GM23338 (cell line): ENCODE data around the gene AQP1. TPM values are rescaled to one million over a fixed set of nuclear protein-coding genes. Genes with fewer than 3 reads are reported as not detected.

Experiments
- ATAC-seq: fragments of 200-7000 bp; cut with Tn5 transposase; 3 replicates; pipeline ENCODE4 v1.9.1; 2020
- DNase-seq: peaks from one replicate; pipeline ENCODE4 v3.0.0-alpha.2; 2015; ENCODE audit warnings: low spot score
- H2AFZ ChIP-seq: fragments of 200-600 bp; sonication (generic); 2 replicates; pipeline ENCODE4 v1.8.0; 2016; ENCODE audit warnings: antibody characterized with exemption, mild to moderate bottlenecking, moderate library complexity
- H3F3A ChIP-seq: fragments of 200-600 bp; sonication (generic); replicated peaks from 2 replicates; pipeline ENCODE4 v1.8.0; 2017; ENCODE audit warnings: antibody characterized with exemption, mixed run types, low read depth
- H3K27ac ChIP-seq: fragments of 200-600 bp; sonication (generic); 2 replicates; pipeline ENCODE4 v1.6.1; 2016; ENCODE audit warnings: low read depth
- H3K27me3 ChIP-seq: fragments of 200-600 bp; sonication (generic); 2 replicates; pipeline ENCODE4 v1.8.0; 2016; ENCODE audit warnings: mild to moderate bottlenecking, mixed run types, moderate library complexity; ENCODE audit not compliant: insufficient read depth
- H3K36me3 ChIP-seq: fragments of 200-600 bp; sonication (generic); 2 replicates; pipeline ENCODE4 v1.8.0; 2016; ENCODE audit warnings: mild to moderate bottlenecking; ENCODE audit not compliant: insufficient read depth
- H3K4me1 ChIP-seq: fragments of 200-600 bp; sonication (generic); 2 replicates; pipeline ENCODE4 v1.8.0; 2016; ENCODE audit warnings: mild to moderate bottlenecking, moderate library complexity; ENCODE audit not compliant: insufficient read depth
- H3K4me2 ChIP-seq: fragments of 200-600 bp; sonication (generic); 2 replicates; pipeline ENCODE4 v1.7.1; 2017; ENCODE audit warnings: mixed run types
- H3K4me3 ChIP-seq: fragments of 200-600 bp; sonication (generic); 2 replicates; pipeline ENCODE4 v1.6.1; 2016; ENCODE audit warnings: mixed run types
- H3K79me2 ChIP-seq: fragments of 200-600 bp; sonication (generic); replicated peaks from 2 replicates; pipeline ENCODE4 v1.8.0; 2017; ENCODE audit warnings: mild to moderate bottlenecking; ENCODE audit not compliant: insufficient read depth
- H3K9me2 ChIP-seq: fragments of 200-600 bp; sonication (generic); 2 replicates; pipeline ENCODE4 v1.8.0; 2017; ENCODE audit not compliant: insufficient read depth
- H4K20me1 ChIP-seq: fragments of 200-600 bp; sonication (generic); replicated peaks from 2 replicates; pipeline ENCODE4 v1.8.0; 2017; ENCODE audit warnings: mild to moderate bottlenecking; ENCODE audit not compliant: insufficient read depth
- H3K27ac Mint-ChIP-seq: 2 replicates; pipeline ENCODE4 v1.8.0; 2020; ENCODE audit warnings: inconsistent platforms, mild to moderate bottlenecking, moderate library complexity, mixed read lengths
- H3K27me3 Mint-ChIP-seq: 3 replicates; pipeline ENCODE4 v1.8.0; 2022; ENCODE audit warnings: low read depth, mild to moderate bottlenecking, moderate library complexity, mixed read lengths, inconsistent platforms; ENCODE audit not compliant: insufficient read depth, poor library complexity
- H3K36me3 Mint-ChIP-seq: 3 replicates; pipeline ENCODE4 v1.8.0; 2021; ENCODE audit warnings: low read depth, mild to moderate bottlenecking, inconsistent platforms, moderate library complexity, mixed read lengths
- H3K4me1 Mint-ChIP-seq: 3 replicates; pipeline ENCODE4 v1.8.0; 2020; ENCODE audit warnings: mild to moderate bottlenecking, inconsistent platforms, mixed read lengths
- H3K4me3 Mint-ChIP-seq: 3 replicates; pipeline ENCODE4 v1.8.0; 2021; ENCODE audit warnings: moderate library complexity, mild to moderate bottlenecking, inconsistent platforms, mixed read lengths
- H3K9me3 Mint-ChIP-seq: 3 replicates; pipeline ENCODE4 v1.8.0; 2020; ENCODE audit warnings: moderate library complexity, mild to moderate bottlenecking, inconsistent platforms, mixed read lengths
- CREB1 ChIP-seq: fragments of 250-450 bp; sonication (Bioruptor Pico); IDR thresholded peaks from 2 replicates; pipeline ENCODE4 v1.5.0; 2020; ENCODE audit warnings: low read depth, mild to moderate bottlenecking, moderate library complexity
- EZH2 ChIP-seq: fragments of 200-600 bp; sonication (generic); IDR thresholded peaks from one replicate; pipeline ENCODE4 v1.8.0; 2017; ENCODE audit warnings: antibody characterized with exemption, mild to moderate bottlenecking, low read depth; ENCODE audit not compliant: unreplicated experiment
- EZH2phosphoT487 ChIP-seq: fragments of 200-600 bp; sonication (generic); IDR thresholded peaks from one replicate; pipeline ENCODE4 v1.8.1; 2018; ENCODE audit warnings: antibody characterized with exemption; ENCODE audit not compliant: unreplicated experiment
- JUNB ChIP-seq: IDR thresholded peaks from one replicate; pipeline ENCODE4 v1.6.1; 2016; ENCODE audit warnings: antibody characterized with exemption; ENCODE audit not compliant: unreplicated experiment
- NANOG ChIP-seq: IDR thresholded peaks from 2 replicates; pipeline ENCODE4 v1.6.1; 2016; ENCODE audit warnings: antibody characterized with exemption, borderline replicate concordance
- POLR2AphosphoS5 ChIP-seq: IDR thresholded peaks from 2 replicates; pipeline ENCODE4 v1.6.1; 2016; ENCODE audit warnings: antibody characterized with exemption, low read depth
- REST ChIP-seq: IDR thresholded peaks from one replicate; pipeline ENCODE4 v1.6.1; 2018; ENCODE audit warnings: antibody characterized with exemption; ENCODE audit not compliant: unreplicated experiment
- STAT1 ChIP-seq: IDR thresholded peaks from one replicate; pipeline ENCODE4 v1.6.1; 2016; ENCODE audit warnings: antibody characterized with exemption; ENCODE audit not compliant: unreplicated experiment
- ZNF114 ChIP-seq: fragments of 250-450 bp; sonication (Bioruptor Pico); IDR thresholded peaks from 2 replicates; pipeline ENCODE4 v1.5.0; 2020; ENCODE audit warnings: mild to moderate bottlenecking, moderate library complexity
- ZNF331 ChIP-seq: fragments of 250-450 bp; sonication (Bioruptor Pico); IDR thresholded peaks from 2 replicates; pipeline ENCODE4 v1.5.0; 2020; ENCODE audit warnings: low read depth, mild to moderate bottlenecking, moderate library complexity
- polyA plus RNA-seq: library from polyadenylated mRNA; unstranded; fragments of >200 nt; fragmentation: Nextera tagmentation; extraction: Ambion mirVana; gene quantifications from 2 replicates; pipeline ENCODE4 v1.2.1, GENCODE V29; 2016
- total RNA-seq: library from RNA; depleted of rRNA; stranded (reverse); fragments of >200 nt; shearing (Covaris generic); gene quantifications from 2 replicates; pipeline ENCODE4 v1.2.3, GENCODE V29; 2014
- TF ChIP-seq, protein P1 (sequence below): IDR thresholded peaks from 2 replicates; pipeline ENCODE4 v1.6.1; 2016; ENCODE audit warnings: antibody characterized with exemption
- TF ChIP-seq, protein P2 (sequence below): fragments of 250-450 bp; sonication (Bioruptor Pico); IDR thresholded peaks from 2 replicates; pipeline ENCODE4 v1.5.0; 2020; ENCODE audit warnings: mild to moderate bottlenecking, moderate library complexity
- TF ChIP-seq, protein P3 (sequence below), 2 experiments: fragments of 200-600 bp in 1 of 2; sonication (generic) in 1 of 2; conservative IDR thresholded peaks; 2 replicates each; pipeline versions ENCODE4 v1.5.1 to v1.6.1; 2016 to 2017; ENCODE audit warnings: antibody characterized with exemption in 2 of 2, low read depth in 2 of 2, mild to moderate bottlenecking in 2 of 2, moderate library complexity in 1 of 2

Gene AQP1
- total and polyA plus RNA-seq, 2 experiments from 2014 or later = 0.28 TPM; not detected in 1

DNA sequence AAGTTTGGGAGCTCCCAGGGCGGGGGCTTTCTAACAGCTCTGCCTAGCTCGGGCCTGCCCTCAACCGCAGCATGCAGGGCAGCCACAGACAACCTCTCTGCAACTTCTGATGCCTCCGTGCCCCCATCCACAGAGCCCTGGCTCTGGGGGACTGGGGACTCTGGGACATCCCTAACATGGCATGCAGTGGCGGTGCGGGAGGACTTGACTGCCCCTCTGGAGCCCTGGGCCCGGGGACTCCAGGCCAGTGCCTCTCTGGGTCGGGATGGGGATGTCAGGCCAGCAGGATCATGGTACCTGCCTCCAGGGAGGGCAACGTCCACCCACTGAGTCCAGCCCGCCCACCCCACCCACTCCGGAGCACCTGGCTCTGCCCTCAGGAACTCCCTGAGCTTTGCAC is 520 bp upstream of the AQP1 start:
- Mint-ChIP-seq H3K27me3 (peaks cover 10% of the 10 kb centered on the region), H3K4me1 (peaks cover 24% of the 10 kb centered on the region), H3K9me3 (no peaks in the 10 kb centered on the region), H3K27ac (no peak overlapping the region), H3K4me3 (no peak overlapping the region), H3K36me3 (no peaks in the 10 kb centered on the region; the same call in 2 of the 3 replicates)
- Histone ChIP-seq H3K36me3 (no peaks in the 10 kb centered on the region), H3K27ac (no peak overlapping the region), H3K9me2 (no peaks in the 10 kb centered on the region), H4K20me1 (no peaks in the 10 kb centered on the region), H3F3A (no peaks in the 10 kb centered on the region), H3K4me1 (no peaks in the 10 kb centered on the region), H2AFZ (no peak overlapping the region), H3K4me3 (no peak overlapping the region), H3K79me2 (no peaks in the 10 kb centered on the region), H3K27me3 (no peaks in the 10 kb centered on the region), H3K4me2 (no peak overlapping the region)
- ATAC-seq (no peak), DNase-seq (no peak)
- TF ChIP-seq EZH2phosphoT487 = no peak
- no peak for TF ChIP-seq REST
- TF ChIP-seq NANOG = no peak
- TF ChIP-seq, protein P1, sequence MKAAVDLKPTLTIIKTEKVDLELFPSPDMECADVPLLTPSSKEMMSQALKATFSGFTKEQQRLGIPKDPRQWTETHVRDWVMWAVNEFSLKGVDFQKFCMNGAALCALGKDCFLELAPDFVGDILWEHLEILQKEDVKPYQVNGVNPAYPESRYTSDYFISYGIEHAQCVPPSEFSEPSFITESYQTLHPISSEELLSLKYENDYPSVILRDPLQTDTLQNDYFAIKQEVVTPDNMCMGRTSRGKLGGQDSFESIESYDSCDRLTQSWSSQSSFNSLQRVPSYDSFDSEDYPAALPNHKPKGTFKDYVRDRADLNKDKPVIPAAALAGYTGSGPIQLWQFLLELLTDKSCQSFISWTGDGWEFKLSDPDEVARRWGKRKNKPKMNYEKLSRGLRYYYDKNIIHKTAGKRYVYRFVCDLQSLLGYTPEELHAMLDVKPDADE = no peak
- no peak for TF ChIP-seq JUNB
- TF ChIP-seq, protein P2, sequence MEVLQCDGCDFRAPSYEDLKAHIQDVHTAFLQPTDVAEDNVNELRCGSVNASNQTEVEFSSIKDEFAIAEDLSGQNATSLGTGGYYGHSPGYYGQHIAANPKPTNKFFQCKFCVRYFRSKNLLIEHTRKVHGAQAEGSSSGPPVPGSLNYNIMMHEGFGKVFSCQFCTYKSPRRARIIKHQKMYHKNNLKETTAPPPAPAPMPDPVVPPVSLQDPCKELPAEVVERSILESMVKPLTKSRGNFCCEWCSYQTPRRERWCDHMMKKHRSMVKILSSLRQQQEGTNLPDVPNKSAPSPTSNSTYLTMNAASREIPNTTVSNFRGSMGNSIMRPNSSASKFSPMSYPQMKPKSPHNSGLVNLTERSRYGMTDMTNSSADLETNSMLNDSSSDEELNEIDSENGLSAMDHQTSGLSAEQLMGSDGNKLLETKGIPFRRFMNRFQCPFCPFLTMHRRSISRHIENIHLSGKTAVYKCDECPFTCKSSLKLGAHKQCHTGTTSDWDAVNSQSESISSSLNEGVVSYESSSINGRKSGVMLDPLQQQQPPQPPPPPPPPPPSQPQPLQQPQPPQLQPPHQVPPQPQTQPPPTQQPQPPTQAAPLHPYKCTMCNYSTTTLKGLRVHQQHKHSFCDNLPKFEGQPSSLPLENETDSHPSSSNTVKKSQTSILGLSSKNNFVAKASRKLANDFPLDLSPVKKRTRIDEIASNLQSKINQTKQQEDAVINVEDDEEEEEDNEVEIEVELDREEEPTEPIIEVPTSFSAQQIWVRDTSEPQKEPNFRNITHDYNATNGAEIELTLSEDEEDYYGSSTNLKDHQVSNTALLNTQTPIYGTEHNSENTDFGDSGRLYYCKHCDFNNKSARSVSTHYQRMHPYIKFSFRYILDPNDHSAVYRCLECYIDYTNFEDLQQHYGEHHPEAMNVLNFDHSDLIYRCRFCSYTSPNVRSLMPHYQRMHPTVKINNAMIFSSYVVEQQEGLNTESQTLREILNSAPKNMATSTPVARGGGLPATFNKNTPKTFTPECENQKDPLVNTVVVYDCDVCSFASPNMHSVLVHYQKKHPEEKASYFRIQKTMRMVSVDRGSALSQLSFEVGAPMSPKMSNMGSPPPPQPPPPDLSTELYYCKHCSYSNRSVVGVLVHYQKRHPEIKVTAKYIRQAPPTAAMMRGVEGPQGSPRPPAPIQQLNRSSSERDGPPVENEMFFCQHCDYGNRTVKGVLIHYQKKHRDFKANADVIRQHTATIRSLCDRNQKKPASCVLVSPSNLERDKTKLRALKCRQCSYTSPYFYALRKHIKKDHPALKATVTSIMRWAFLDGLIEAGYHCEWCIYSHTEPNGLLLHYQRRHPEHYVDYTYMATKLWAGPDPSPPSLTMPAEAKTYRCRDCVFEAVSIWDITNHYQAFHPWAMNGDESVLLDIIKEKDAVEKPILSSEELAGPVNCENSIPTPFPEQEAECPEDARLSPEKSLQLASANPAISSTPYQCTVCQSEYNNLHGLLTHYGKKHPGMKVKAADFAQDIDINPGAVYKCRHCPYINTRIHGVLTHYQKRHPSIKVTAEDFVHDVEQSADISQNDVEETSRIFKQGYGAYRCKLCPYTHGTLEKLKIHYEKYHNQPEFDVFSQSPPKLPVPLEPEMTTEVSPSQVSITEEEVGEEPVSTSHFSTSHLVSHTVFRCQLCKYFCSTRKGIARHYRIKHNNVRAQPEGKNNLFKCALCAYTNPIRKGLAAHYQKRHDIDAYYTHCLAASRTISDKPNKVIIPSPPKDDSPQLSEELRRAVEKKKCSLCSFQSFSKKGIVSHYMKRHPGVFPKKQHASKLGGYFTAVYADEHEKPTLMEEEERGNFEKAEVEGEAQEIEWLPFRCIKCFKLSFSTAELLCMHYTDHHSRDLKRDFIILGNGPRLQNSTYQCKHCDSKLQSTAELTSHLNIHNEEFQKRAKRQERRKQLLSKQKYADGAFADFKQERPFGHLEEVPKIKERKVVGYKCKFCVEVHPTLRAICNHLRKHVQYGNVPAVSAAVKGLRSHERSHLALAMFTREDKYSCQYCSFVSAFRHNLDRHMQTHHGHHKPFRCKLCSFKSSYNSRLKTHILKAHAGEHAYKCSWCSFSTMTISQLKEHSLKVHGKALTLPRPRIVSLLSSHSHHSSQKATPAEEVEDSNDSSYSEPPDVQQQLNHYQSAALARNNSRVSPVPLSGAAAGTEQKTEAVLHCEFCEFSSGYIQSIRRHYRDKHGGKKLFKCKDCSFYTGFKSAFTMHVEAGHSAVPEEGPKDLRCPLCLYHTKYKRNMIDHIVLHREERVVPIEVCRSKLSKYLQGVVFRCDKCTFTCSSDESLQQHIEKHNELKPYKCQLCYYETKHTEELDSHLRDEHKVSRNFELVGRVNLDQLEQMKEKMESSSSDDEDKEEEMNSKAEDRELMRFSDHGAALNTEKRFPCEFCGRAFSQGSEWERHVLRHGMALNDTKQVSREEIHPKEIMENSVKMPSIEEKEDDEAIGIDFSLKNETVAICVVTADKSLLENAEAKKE = no peak
- TF ChIP-seq, protein P3, sequence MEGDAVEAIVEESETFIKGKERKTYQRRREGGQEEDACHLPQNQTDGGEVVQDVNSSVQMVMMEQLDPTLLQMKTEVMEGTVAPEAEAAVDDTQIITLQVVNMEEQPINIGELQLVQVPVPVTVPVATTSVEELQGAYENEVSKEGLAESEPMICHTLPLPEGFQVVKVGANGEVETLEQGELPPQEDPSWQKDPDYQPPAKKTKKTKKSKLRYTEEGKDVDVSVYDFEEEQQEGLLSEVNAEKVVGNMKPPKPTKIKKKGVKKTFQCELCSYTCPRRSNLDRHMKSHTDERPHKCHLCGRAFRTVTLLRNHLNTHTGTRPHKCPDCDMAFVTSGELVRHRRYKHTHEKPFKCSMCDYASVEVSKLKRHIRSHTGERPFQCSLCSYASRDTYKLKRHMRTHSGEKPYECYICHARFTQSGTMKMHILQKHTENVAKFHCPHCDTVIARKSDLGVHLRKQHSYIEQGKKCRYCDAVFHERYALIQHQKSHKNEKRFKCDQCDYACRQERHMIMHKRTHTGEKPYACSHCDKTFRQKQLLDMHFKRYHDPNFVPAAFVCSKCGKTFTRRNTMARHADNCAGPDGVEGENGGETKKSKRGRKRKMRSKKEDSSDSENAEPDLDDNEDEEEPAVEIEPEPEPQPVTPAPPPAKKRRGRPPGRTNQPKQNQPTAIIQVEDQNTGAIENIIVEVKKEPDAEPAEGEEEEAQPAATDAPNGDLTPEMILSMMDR (conservative IDR thresholded peaks at IDR 0.05; ENCODE audit: low read depth in 2 of 2) = no peak
- no peak for TF ChIP-seq STAT1
- TF ChIP-seq EZH2 = no peak
- no peak for TF ChIP-seq POLR2AphosphoS5
- TF ChIP-seq ZNF331 = no peak
- no peak for TF ChIP-seq ZNF114
- TF ChIP-seq CREB1 (CRISPR knock-in tag) = no peak
